ENCODE results near the gene SCT.

The SCT gene

DNA sequence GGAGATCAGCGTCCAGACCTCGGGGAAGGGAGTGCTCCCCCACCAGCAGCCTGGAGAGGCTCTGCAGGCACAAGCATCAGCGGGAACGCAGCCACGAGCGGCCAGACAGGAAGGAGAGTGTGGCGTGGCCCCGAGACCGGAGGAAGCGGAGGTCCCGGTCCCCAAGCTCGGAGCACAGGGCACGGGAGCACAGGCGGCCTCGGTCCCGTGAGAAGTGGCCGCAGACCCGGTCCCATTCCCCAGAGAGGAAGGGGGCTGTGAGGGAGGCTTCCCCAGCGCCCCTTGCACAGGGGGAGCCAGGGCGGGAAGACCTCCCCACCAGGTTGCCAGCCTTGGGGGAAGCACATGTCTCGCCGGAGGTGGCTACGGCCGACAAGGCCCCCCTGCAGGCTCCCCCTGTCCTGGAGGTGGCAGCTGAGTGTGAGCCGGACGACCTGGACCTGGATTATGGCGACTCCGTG is 18.2 kb downstream of the SCT start:
- no peak for DNase-seq

- DNase-seq, result no peak
These were observed 18.9 kb downstream of the SCT start for GRCh38 chr11:607971-608659.

DNA sequence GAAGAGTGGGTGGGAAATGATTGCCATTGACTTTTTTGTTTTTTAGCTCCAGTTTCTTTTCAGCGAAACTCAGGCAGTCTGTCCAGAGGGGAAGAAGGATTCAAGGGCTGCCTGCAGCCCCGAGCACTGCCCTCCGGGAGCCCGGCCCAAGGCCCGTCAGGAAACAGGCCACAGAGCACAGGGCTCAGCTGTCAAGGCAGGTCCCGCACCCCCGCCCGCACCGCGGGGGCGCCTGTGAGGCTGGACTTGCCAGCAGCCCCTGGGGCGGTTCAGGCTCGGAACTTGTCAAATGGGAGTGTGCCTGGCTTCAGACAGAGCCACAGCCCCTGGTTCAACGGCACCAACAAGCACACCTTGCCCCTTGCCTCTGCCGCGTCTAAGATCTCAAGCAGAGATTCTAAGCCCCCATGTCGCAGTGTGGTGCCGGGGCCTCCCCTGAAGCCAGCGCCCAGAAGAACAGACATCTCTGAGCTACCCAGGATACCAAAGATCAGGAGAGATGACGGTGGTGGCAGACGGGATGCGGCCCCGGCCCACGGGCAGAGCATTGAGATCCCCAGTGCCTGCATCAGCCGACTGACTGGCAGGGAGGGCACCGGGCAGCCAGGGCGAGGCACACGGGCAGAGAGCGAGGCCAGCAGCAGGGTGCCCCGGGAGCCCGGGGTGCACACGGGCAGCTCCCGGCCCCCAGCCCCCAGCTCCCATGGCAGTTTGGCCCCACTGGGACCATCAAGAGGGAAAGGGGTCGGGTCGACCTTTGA is 19.8 kb downstream of the SCT start:
- no peak for DNase-seq

- no peak for DNase-seq
These were observed 20.7 kb downstream of the SCT start for GRCh38 chr11:606245-606644.

GRCh38 chr11:605286-606129 is 21.5 kb downstream of the SCT start:
- DNase-seq, result no peak

DNA sequence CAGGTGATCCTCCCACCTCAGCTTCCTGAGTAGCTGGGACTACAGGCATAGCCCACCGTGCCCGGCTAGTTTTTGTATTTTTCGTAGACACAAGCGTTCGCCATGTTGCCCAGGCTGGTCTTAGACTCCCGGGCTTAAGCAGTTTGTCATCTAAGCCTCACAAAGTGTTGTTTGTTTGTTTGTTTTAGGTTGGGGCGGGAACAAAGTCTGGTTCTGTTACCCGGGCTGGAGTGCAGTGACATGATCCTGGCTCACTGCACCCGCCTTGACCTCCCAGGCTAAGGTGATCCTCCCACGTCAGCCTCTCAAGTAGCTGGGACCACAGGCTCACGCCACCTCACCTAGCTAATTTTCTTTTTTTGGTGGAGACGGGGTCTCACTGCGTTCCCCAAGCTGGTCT is 23.8 kb downstream of the SCT start:
- DNase-seq, result no peak

- no peak for DNase-seq
These were observed 25.3 kb downstream of the SCT start for GRCh38 chr11:601573-602245.

- DNase-seq, result no peak
These were observed 28.8 kb downstream of the SCT start for GRCh38 chr11:598005-598680.

DNA sequence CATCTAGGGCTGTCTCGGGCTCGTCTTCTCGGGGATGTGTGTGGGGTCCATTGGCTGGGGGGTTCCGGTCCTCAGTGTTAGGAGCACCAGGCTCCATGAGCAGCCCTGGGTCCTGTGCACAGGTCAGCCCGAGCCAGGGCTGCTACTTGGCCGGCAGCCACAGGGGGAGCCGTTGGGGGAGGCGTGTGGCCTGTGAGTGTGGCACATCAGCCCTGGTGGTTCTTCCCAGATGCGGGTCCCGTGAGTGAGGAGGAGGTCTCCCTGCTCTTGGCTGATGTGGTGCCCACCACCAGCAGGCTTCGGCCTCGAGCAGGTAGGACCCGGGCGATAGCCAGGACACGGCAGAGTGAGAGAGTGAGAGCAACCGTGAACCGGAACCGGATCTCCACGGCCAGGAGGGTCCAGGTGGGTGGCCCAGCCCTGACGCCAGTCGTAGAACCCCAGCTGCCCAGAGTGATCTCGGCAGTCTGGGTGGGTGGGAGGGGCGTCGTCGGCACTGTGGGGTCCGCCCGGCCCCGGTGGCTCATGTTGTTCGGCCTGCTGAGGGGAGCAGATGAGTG is 29.7 kb downstream of the SCT start:
- DNase-seq, result no peak

- no peak for DNase-seq
These were observed 30.6 kb downstream of the SCT start for GRCh38 chr11:596374-596773.

DNA sequence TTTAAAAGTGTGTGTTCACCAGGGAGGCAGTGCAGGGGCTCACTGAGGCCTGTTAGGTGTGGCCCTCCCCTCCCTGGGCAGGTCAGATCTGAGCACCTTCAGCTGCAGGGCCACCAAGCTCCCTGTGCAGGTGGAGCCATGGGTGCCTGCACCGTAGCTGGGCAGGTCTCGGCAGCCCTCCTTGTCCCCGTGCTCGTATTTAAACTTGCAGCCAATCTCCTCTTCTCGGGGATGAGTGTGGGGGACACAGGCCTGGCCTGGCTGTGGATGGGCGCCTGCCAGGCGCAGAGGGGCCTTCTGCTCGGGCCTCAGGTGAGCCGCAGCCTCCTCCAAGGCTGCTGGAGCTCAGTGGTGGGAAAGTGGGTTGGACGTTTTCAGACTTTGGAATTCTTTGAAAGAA is 31.6 kb downstream of the SCT start:
- no peak for DNase-seq

GRCh38 chr11:593347-593746 is 33.6 kb downstream of the SCT start:
- no peak for DNase-seq

GRCh38 chr11:592918-593317 is 34.1 kb downstream of the SCT start:
- DNase-seq, result no peak

- no peak for DNase-seq
These were observed 34.5 kb downstream of the SCT start for GRCh38 chr11:592501-592900.

- DNase-seq, result no peak
These were observed 36.0 kb downstream of the SCT start for GRCh38 chr11:590997-591396.

DNA sequence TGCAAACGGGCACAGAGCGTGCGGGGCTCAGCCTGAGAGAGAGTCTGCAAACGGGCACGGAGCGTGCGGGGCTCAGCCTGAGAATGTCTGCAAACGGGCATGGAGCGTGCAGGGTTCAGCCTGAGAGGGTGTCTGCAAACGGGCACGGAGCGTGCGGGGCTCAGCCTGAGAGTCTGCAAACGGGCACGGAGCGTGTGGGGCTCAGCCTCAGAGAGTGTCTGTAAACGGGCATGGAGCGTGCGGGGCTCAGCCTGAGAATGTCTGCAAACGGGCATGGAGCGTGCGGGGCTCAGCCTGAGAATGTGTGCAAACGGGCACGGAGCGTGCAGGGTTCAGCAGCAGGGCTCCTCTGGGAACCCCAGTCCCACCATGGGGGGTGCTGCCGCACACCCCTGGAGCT is 37.2 kb downstream of the SCT start:
- no peak for DNase-seq

GRCh38 chr11:587978-588380 is 39.0 kb downstream of the SCT start:
- DNase-seq, result peak; percentile 57

DNA sequence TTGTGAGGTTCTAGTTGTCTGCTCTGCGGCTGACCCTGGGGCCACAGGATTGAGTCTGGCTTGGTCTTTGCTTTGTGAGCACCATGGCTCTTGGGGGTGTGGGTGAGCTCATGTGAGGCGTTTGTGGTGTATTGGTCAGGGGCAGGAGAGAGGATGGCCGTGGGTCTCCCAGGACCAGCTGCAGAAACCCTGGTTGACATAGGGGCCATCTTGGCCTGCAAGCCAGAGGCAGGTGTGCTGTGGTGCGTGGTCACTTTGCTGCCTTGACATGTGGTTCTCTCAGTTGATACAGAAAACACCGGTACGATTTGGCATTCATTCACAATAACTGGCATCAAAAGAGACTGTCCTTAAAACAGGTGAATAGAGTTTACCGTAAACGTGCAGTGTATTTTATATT is 39.4 kb downstream of the SCT start:
- no peak for DNase-seq

GRCh38 chr11:586376-587316 is 40.3 kb downstream of the SCT start:
- DNase-seq, result no peak

DNA sequence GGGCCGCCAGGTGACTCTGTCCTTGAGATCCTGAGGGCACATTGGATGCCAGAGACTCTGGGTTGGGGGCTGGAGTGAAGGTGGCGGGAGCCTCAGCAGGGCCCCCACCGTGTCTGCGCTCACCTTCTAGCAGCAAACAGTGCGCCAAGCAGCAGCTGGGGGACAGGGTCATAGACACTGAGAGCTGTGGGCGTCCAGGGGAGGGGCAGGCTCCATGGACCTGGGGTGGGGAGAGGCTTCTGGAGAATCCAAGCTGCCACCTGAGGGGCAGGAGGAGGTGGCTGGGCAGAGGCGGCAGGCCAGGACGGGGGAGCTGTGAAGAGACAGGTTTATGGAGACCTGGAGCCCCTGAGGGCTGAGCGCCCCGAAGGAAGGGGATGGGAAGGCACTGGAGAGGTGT is 42.7 kb downstream of the SCT start:
- no peak for DNase-seq

DNA sequence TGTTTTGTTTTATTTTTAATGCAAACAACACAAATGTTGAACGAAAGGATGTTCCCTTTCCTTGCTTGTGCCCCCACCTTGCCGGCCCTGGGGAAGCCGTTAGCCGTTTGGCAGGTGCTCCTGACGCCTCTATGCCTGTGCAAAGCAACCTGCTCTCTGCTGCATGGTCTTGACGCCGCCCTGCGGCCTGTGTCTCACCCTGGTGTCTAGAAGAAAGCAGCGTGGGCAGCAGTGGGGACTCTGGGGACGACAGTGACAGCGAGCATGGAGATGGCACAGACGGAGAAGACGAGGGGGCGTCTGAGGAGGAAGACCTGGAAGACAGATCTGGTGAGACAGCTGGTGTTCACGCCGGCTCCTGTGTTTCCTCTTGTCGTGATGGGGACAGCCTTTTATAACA is 45.2 kb downstream of the SCT start:
- DNase-seq, result no peak
